HG03342 (cell line): ENCODE results near the gene TMC3.

Source experiments
- ATAC-seq: cut with Tn5 transposase; IDR thresholded peaks from one replicate; pipeline ENCODE4 v1.9.1; 2021; ENCODE audit warnings: mild to moderate bottlenecking, moderate library complexity; ENCODE audit not compliant: unreplicated experiment

Gene TMC3

DNA sequence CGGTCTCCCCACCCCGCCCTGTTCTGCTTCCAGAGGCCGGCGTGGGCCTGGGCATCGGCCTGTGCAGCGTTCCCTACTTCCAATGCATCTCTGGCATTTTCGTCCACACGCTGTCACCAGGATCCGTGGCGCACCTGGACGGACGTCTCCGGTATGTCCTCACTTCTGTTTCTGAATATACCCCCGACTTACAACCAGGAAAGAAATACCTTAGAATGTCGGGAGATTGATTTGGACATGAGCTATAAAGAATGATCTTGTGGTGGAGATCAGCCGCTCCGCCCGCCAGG is 91.5 kb downstream of the TMC3 start:
- no peak for ATAC-seq

DNA sequence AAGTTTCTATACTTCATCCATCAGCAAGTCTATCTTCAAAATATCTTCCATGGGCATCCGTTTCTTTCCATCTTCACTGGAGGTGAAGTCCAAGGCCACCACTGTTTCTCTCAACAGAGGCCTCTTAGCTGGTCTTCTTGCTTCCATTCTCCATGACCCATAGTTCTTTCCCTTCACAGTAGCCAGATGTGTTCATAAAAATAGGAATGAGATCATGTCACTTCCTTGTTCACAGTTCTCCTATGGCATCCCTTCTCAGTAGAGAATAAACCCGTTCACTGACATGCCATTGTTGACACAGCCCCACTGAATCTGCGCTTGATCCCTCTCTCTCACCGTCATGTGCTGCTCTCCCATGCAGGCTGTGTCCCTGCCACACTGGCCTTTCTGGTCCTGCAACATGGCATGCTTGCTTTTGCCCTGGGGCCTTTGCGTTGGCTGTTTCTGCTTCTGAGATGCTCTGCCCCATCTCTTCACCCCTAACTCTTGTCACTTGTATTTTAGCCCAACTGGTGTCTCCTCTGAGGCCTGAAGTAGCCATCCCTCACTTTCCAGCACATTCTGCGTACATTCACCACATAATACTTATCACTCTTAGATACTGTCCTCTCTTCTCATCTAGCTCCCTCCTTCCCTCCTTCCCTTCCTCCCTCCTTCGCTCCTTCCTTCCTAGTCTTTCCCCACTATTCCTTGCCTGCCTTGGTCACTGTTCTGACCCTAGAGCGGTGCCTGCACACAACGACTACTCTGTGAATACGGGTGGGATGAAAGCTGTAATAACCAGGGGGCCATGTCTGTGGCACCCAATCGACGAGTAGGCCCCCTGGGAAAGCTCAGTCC is 92.0 kb downstream of the TMC3 start:
- no peak for ATAC-seq

DNA sequence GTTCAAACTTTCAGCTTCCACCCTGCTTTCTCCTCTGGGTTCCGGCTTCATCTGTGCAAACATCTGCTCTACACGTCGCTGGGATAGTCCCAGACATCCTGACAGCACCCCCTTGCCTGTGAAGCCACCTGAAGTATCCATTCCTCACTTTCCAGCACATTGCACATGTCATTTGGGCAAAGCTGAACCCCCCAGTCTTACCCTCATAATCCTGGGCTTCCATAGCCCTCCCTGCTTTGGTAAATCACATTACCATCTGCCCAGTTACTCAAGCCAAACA is 92.6 kb downstream of the TMC3 start:
- no peak for ATAC-seq
